GM12891 (cell line): ENCODE results near the gene MYH3.
A peak's percentile ranks its signal among the peaks of the same experiment; 100 is the strongest.

Experiments
- DNase-seq: peaks from one replicate; pipeline ENCODE4 v3.0.0; 2011; ENCODE audit warnings: low spot score; ENCODE audit not compliant: insufficient read length
- FAIRE-seq: peaks from 2 replicates; lab custom pipeline; 2011; peaks lifted over from hg19 to GRCh38; lab: Jason Lieb, UNC
- PAX5 ChIP-seq: IDR thresholded peaks from 2 replicates; pipeline ENCODE4 v1.6.1; 2011; ENCODE audit warnings: low read length, moderate library complexity, mild to moderate bottlenecking; ENCODE audit not compliant: insufficient read depth, severe bottlenecking
- POLR2A ChIP-seq: IDR thresholded peaks from 2 replicates; pipeline ENCODE4 v1.6.1; 2011; ENCODE audit warnings: low read depth, low read length, control low read depth
- POLR2AphosphoS5 ChIP-seq: IDR thresholded peaks from 2 replicates; pipeline ENCODE4 v1.6.1; 2011; ENCODE audit warnings: low read depth, low read length, control low read depth
- POU2F2 ChIP-seq: IDR thresholded peaks from 2 replicates; pipeline ENCODE4 v1.6.1; 2011; ENCODE audit warnings: low read depth, mild to moderate bottlenecking, control low read depth, low read length, moderate library complexity
- SPI1 ChIP-seq: IDR thresholded peaks from 2 replicates; pipeline ENCODE4 v1.6.1; 2011; ENCODE audit warnings: low read depth, low read length, control low read depth
- TAF1 ChIP-seq: IDR thresholded peaks from 2 replicates; pipeline ENCODE4 v1.6.1; 2011; ENCODE audit warnings: low read depth, low read length, control low read depth

The MYH3 gene

DNA sequence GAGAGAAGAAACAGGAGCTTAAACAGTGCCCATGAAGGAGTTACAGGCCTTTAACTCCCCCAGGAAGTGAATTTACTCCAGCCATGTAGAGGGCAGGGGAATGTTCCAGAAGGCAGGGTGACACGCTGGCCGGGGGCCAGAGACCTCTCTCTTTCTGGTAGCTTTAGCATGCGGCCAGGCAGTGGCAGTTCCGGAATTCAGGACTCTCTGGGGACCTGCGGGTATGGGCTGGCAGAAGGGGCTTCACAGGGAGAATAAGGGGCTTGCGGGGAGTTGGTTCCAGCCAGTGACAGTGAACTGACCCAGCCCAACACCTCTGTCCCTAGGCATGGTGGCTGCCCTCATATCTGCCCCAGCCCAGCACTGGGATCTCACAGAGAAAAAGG is 40.0 kb downstream of the MYH3 start:
- DNase-seq (no peak), FAIRE-seq (no peak)
- TF ChIP-seq PAX5 (no peak), TAF1 (no peak), POU2F2 (no peak)

- DNase-seq (peak; percentile 68), FAIRE-seq (peak; percentile 16)
- no peak for TF ChIP-seq PAX5
- no peak for TF ChIP-seq SPI1
- no peak for TF ChIP-seq POLR2AphosphoS5
- no peak for TF ChIP-seq POU2F2
- no peak for TF ChIP-seq TAF1
- no peak for TF ChIP-seq POLR2A
These were observed 40.5 kb downstream of the MYH3 start for GRCh38 chr17:10616502-10617119.

GRCh38 chr17:10614536-10615155 is 42.5 kb downstream of the MYH3 start:
- TF ChIP-seq POU2F2 (no peak), SPI1 (no peak), PAX5 (no peak), POLR2A (no peak), POLR2AphosphoS5 (no peak)
- FAIRE-seq = peak; percentile 68
- DNase-seq = peak; percentile 42

DNA sequence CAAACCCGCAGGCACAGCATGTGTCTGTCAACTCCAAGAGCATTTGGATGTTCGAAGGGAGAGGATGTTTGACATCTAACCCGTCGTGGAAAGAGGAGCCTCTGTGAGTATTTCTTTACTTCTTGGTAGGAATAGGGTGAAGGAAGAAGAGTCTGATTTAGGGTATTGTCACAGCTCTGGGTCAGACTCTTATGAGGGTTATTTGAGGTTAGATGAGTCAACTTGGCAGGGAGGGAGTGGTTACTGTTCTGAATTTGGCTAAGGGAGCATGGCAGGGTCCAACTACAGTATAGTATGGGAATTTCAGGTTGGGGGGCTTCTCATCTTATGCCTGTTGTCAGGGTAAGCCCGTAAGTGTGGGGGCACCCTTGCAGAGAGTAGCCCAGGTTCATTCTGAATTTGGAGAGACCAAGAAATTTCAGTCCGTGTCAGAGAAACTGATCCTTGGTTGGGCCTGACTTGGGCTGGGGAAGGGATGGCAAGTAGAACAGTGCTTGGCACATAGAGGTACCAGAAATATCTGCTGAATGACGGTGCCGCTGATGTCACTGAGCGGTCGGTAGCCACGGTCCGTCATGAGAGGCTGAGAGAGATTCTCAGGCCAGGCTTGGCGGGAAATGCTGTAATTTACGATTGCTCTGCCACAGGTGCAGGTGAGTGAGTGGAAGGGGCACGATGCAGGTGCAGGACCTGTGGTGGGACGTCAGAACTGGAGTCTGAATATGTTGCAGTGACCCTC is 43.2 kb downstream of the MYH3 start:
- no peak for TF ChIP-seq SPI1
- FAIRE-seq = no peak
- DNase-seq = no peak

DNA sequence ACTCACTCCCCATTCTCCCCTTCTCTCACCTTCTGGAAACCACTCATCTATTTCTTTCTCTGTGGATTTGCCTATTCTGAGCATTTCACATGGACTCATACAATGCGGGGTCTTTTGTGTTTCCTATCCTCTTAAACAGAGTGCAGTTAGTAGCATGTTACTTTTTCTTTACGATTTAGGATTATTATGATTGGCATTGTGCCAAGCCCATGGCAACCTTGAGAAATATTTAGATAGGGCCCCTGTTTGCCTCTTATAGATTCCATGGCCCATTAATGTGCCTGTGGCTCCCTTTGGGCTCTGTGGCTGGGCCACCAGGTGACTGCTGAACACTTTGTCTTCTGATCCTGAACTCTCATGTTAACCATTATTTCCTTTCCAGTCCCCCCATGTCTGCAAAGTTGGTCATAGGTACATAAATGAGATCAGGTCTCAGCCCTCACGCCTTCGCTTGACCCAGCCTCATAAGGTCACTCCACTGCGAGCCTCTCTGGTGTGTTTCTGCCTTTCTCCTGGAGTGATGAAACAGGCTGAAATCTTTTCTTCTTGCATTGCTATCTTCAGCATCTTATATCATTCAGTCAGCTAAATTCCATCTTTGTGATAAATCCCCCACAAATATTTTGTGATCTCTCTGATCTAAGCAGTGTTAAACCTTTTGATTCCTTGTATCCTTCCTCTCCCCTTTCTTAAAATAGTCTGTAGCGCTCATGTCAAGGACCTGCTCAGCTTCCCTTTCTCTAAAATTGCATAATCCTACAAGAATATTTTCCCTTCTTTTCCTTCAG is 44.0 kb downstream of the MYH3 start:
- FAIRE-seq (no peak), DNase-seq (no peak)
- TF ChIP-seq POU2F2 = no peak
- no peak for TF ChIP-seq TAF1
- no peak for TF ChIP-seq PAX5
- no peak for TF ChIP-seq SPI1
- no peak for TF ChIP-seq POLR2AphosphoS5
- TF ChIP-seq POLR2A = no peak

DNA sequence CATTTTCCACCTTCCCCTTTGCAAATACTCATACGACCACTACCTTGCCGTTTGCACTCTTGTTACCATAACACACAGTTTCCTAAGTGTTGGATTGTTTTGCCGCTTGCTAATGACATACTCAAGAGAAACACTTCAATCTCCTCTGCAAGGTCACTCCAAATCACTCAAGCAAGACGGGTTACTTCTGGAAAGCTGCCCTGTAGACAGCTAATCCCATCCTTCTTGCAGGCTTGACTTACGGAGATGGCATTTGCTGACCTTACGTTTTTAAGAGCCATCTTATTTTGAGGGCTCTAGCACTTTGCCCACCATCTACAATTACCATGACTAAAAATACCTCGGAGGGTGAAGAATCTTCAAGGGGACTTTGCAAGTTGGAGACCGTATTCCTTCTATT is 46.2 kb downstream of the MYH3 start:
- DNase-seq (no peak), FAIRE-seq (no peak)
- TF ChIP-seq POLR2A (no peak), PAX5 (no peak), POLR2AphosphoS5 (no peak), TAF1 (no peak), SPI1 (no peak)

DNA sequence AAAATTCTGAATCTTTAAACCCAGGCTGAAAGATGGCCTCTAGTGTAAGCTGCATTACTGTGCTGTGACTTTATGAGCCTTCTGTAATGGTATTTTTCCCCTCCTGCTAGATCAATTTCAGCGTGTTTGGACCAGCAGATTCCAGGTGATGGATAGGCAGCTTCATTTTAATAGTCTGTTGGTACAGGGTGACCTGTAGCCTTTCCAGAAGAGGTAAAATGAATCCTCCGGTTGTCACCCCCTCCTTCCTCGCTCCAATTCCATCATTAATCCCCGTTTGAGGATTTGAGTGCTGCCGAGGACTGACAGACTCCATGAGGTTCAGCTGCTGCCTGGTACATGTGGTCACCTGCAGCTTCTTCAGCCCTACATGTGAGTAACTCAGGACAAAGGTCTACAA is 48.9 kb downstream of the MYH3 start:
- DNase-seq (no peak), FAIRE-seq (no peak)
- no peak for TF ChIP-seq PAX5
- no peak for TF ChIP-seq POLR2AphosphoS5
- no peak for TF ChIP-seq POLR2A
- TF ChIP-seq POU2F2 = no peak
- TF ChIP-seq TAF1 = no peak
- no peak for TF ChIP-seq SPI1

DNA sequence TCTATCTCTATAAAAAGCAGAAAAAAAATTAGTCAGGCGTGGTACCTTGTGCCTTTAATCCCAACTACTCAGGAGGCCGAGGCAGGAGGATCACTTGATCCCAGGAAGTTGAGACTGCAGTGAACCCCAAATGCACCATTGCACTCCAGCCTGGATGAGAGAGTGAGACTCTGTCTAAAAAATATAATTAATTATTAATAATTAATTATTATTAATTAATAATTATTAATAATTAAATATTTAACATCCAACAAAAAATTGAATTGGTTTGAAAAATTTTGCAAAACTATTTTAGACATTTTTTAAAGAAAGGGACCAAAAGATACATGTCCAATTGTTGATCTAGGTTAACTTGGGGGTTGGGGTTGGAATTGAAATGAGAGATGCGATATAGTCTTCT is 51.0 kb downstream of the MYH3 start:
- FAIRE-seq (no peak), DNase-seq (no peak)
- TF ChIP-seq POU2F2 (no peak), TAF1 (no peak), PAX5 (no peak), POLR2AphosphoS5 (no peak), SPI1 (no peak), POLR2A (no peak)

DNA sequence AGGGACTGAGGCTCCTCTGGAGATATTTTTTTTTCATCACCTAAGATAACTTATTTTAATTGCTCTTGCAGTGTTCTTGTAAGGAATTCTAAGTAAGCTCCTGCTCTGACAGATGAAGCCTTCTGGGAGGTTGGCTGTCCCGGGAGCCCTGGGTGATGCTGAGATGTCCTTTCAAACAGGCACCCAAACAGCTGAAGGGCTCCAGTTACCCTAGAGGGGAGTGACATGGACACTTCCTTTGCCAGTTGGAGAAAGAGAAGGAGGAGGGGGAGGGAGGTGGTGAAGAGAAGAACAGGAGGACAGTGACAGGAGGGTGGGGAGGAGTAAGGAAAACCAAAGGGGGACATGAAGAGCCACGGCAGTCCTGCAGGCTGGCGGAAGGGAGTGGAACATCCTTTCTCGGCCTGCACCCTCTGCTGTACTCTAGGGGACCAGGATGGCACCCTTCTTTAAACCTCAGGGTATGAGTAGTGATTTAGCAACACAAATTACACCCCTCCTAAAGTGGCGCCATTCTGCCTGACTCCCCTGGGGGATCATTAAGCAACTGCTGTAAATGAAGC is 51.8 kb downstream of the MYH3 start:
- FAIRE-seq = no peak
- DNase-seq = no peak
- TF ChIP-seq SPI1 (no peak), TAF1 (no peak), PAX5 (no peak), POLR2A (no peak), POLR2AphosphoS5 (no peak), POU2F2 (no peak)
